GM21447 (cell line): ENCODE results near the gene MRPL27.
A peak's percentile ranks its signal among the peaks of the same experiment; 100 is the strongest.
"Not testable (repeated sequence)": the region's sequence is repeated elsewhere in the genome, so short reads cannot be mapped to it uniquely, and the experiment has no call there.

Source experiments
- ATAC-seq: cut with Tn5 transposase; IDR thresholded peaks from one replicate; pipeline ENCODE4 v1.9.1; 2021; ENCODE audit not compliant: unreplicated experiment

Gene MRPL27

GRCh38 chr17:50347117-50347893 is 25.7 kb downstream of the MRPL27 start:
- ATAC-seq, result no peak

- peak; percentile 48 for ATAC-seq
These were observed 26.5 kb downstream of the MRPL27 start for GRCh38 chr17:50346313-50347116.

GRCh38 chr17:50345432-50346312 is 27.3 kb downstream of the MRPL27 start, which contains the start of gene XYLT2:
Gene XYLT2 (plus strand): TSS chr17:50346126. CDS start chr17:50346141, 15 bp downstream.
- ATAC-seq, result peak; percentile 63

- no peak for ATAC-seq
These were observed 28.1 kb downstream of the MRPL27 start for GRCh38 chr17:50344731-50345365.

- no peak for ATAC-seq
These were observed 33.6 kb downstream of the MRPL27 start for GRCh38 chr17:50339381-50339780.

- no peak for ATAC-seq
These were observed 34.3 kb downstream of the MRPL27 start for GRCh38 chr17:50338645-50339044.

- no peak for ATAC-seq
These were observed 35.0 kb downstream of the MRPL27 start for GRCh38 chr17:50337956-50338355.

GRCh38 chr17:50333291-50334057 is 39.5 kb downstream of the MRPL27 start:
- ATAC-seq, result not testable (repeated sequence)

- ATAC-seq, result no peak
These were observed 40.8 kb downstream of the MRPL27 start for GRCh38 chr17:50332196-50332595.

- no peak for ATAC-seq
These were observed 41.7 kb downstream of the MRPL27 start for GRCh38 chr17:50331085-50331791.

GRCh38 chr17:50330151-50330775 is 42.7 kb downstream of the MRPL27 start:
- ATAC-seq, result no peak

- ATAC-seq, result no peak
These were observed 43.3 kb downstream of the MRPL27 start for GRCh38 chr17:50329716-50330115.

GRCh38 chr17:50328363-50329325 is 44.3 kb downstream of the MRPL27 start:
- ATAC-seq, result no peak

GRCh38 chr17:50326831-50327364 is 46.1 kb downstream of the MRPL27 start:
- ATAC-seq, result no peak

GRCh38 chr17:50325906-50326305 is 47.1 kb downstream of the MRPL27 start:
- no peak for ATAC-seq

GRCh38 chr17:50323060-50323459 is 49.9 kb downstream of the MRPL27 start:
- ATAC-seq, result no peak

- ATAC-seq, result no peak
These were observed 50.7 kb downstream of the MRPL27 start for GRCh38 chr17:50322271-50322670.
